IPS-15b (cell line): Measurements from ENCODE around the gene RPS8.

Experiments
- H3K27me3 ChIP-seq: one replicate; pipeline ENCODE4 v1.6.1; 2013; ENCODE audit warnings: low read length; ENCODE audit not compliant: control insufficient read depth, insufficient read depth
- H3K36me3 ChIP-seq: one replicate; pipeline ENCODE4 v1.6.1; 2013; ENCODE audit warnings: low read length; ENCODE audit not compliant: control insufficient read depth, insufficient read depth
- H3K4me1 ChIP-seq: one replicate; pipeline ENCODE4 v1.6.1; 2013; ENCODE audit warnings: mild to moderate bottlenecking, low read length; ENCODE audit not compliant: control insufficient read depth, insufficient read depth
- H3K4me3 ChIP-seq: one replicate; pipeline ENCODE4 v1.5.1; 2013; ENCODE audit warnings: low read depth, low read length
- H3K9ac ChIP-seq: one replicate; pipeline ENCODE4 v1.6.1; 2013; ENCODE audit warnings: low read depth, mild to moderate bottlenecking, low read length
- H3K9me3 ChIP-seq: one replicate; pipeline ENCODE4 v1.6.1; 2013; ENCODE audit warnings: mild to moderate bottlenecking, low read length; ENCODE audit not compliant: control insufficient read depth, insufficient read depth

Gene RPS8

DNA sequence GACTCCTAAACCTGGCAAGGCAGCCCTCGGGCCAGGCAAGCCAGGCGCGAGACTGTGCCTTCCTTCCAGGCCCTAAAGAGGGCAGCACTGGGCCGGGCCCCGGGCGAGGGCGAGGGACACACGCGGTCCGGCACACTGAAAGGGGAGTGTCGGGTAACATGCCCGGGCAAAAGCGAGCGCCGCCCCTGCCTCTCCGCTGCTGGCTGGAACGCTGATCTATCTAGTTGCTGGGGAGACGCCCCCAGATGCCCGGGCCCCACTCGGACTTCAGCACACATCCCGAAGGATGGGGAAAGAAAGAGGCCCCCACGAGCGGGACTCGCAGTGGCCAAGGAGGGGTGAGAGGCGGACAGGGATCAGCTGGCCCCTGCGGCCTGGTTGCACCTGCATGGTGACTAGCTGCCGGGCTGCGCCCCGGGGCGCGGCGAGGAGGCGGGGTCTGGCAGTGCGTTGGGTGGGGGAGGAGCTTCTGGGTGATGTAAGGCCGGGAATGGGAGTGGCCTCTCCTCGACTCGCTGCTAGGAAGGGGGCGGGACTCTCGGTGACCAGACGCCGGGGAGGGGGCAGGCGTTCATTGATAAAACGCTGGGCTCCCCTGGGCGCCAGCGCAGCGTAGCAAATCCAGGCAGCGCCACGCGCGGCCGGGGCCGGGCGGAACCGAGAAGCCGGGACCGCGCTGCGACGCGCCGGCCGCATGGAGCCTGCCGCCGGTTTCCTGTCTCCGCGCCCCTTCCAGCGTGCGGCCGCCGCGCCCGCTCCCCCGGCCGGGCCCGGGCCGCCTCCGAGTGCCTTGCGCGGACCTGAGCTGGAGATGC is 24.6 kb downstream of the RPS8 start, which contains the start of gene PLK3:
Gene PLK3, plus strand, starts transcription at position 608 of the 815 bp plus-strand sequence. Its CDS starts 87 bp downstream, at position 695.
- Histone ChIP-seq H3K27me3 (no peaks in the 10 kb centered on the region), H3K4me1 (no peaks in the 10 kb centered on the region), H3K9ac (peak within 1 kb of the TSS; percentile 83), H3K36me3 (peaks cover 22% of the 10 kb centered on the region), H3K4me3 (peak within 1 kb of the TSS; percentile 68), H3K9me3 (no peaks in the 10 kb centered on the region)

DNA sequence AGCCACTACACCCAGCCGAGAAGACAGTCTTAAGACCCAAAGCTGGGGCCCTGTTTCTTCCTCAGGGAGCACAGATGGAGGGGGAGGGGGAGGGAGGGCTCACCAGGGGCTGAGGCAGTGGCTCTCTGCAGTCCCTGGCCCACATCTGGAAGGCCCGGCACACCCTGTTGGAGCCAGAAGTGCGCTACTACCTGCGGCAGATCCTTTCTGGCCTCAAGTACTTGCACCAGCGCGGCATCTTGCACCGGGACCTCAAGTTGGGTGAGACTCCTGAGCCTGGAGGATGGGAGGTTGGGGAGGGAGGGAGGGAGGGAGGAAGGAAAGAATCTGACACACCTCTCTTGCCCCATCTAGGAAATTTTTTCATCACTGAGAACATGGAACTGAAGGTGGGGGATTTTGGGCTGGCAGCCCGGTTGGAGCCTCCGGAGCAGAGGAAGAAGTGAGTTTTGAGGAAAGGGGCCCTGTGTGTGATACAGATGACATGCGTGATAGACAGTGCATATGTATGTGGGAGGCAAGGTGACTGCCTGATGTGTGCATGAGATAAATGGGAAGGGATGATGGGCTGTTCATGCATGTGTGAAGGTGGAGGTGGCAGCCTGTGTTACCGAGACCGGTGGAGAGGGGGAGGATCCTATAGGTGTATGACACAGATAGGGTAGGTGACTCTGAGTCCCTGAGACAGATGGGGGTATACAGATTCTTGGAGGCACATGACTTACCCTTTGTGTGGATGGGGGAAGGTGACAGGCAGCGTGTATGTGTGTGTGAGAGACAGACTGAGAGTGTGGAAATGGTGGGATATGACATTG is 26.4 kb downstream of the RPS8 start:
- peaks cover under 1% of the 10 kb centered on the region for H3K4me1 ChIP-seq
- H3K4me3 ChIP-seq: no peak overlapping the region

DNA sequence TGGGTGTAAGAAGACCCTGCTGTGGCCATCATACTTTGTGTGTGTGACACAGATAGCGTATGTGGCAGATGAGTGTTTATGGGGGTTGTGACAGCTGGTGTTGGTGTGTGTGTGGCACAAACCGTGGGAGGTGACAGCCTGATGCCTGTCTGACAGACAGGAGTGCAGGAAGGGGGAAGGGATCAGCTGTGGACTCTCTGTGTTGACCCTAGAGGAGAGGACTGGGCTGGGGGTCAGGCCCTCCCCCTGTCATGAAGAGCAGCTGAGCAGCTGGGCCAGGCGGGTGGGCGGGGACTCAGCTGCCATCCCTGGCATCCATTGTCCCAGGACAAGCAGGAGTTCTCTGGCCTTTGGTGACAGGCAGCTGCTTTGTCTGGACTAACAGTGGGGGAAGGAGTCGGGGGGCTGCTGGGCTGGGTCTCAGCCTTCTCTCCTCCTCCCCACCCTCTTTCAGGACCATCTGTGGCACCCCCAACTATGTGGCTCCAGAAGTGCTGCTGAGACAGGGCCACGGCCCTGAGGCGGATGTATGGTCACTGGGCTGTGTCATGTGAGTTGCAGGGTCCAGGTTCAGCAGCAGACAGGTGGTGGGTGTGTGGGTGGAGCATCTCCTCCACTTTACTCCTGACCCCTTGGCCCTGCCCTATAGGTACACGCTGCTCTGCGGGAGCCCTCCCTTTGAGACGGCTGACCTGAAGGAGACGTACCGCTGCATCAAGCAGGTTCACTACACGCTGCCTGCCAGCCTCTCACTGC is 27.1 kb downstream of the RPS8 start:
- H3K4me1 ChIP-seq: peaks cover 6% of the 10 kb centered on the region
- H3K36me3 ChIP-seq: peaks cover 39% of the 10 kb centered on the region
- H3K27me3 ChIP-seq: no peaks in the 10 kb centered on the region
- H3K9ac ChIP-seq: no peak overlapping the region
- no peak overlapping the region for H3K4me3 ChIP-seq
- no peaks in the 10 kb centered on the region for H3K9me3 ChIP-seq

More for the DNA sequence above, 26.4 kb downstream of the RPS8 start:
- H3K9ac ChIP-seq: no peak overlapping the region
- no peaks in the 10 kb centered on the region for H3K27me3 ChIP-seq
- H3K36me3 ChIP-seq: peaks cover 38% of the 10 kb centered on the region
- no peaks in the 10 kb centered on the region for H3K9me3 ChIP-seq

- Histone ChIP-seq H3K4me3 (no peak overlapping the region), H3K4me1 (peaks cover 10% of the 10 kb centered on the region), H3K9ac (no peak overlapping the region), H3K27me3 (no peaks in the 10 kb centered on the region), H3K9me3 (no peaks in the 10 kb centered on the region), H3K36me3 (peaks cover 39% of the 10 kb centered on the region)
Measured at GRCh38 chr1:44803062-44803311, 27.6 kb downstream of the RPS8 start.

DNA sequence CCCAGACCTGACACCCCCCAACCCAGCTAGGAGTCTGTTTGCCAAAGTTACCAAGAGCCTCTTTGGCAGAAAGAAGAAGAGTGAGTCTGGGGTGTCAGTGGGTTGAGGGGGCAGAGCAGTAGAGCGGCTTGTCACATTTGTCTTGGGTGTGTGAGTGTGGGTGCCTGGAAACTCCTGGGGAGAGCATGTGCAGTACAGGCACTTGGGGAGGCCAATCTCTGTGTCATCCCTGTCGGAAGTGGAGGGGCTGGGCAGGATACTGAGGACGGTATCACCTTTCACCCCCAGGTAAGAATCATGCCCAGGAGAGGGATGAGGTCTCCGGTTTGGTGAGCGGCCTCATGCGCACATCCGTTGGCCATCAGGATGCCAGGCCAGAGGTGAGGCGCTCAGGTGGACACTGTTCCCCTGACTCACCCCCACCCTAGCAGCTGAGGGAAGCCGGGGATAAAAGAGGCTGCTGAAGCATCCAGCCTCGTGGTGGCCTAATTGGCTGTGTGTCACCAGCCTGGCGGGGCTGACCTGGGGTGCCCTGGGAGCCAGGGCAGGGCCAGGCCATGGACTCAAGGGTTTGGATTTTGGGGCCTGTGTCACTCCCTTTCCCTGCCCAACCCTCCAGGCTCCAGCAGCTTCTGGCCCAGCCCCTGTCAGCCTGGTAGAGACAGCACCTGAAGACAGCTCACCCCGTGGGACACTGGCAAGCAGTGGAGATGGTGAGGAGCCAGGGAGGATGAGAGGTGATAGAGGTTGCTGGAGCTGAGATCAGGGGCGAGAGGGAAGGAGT is 28.2 kb downstream of the RPS8 start:
- Histone ChIP-seq H3K4me1 (peaks cover 13% of the 10 kb centered on the region), H3K9ac (no peak overlapping the region), H3K4me3 (no peak overlapping the region), H3K9me3 (no peaks in the 10 kb centered on the region), H3K27me3 (no peaks in the 10 kb centered on the region), H3K36me3 (peaks cover 39% of the 10 kb centered on the region)

DNA sequence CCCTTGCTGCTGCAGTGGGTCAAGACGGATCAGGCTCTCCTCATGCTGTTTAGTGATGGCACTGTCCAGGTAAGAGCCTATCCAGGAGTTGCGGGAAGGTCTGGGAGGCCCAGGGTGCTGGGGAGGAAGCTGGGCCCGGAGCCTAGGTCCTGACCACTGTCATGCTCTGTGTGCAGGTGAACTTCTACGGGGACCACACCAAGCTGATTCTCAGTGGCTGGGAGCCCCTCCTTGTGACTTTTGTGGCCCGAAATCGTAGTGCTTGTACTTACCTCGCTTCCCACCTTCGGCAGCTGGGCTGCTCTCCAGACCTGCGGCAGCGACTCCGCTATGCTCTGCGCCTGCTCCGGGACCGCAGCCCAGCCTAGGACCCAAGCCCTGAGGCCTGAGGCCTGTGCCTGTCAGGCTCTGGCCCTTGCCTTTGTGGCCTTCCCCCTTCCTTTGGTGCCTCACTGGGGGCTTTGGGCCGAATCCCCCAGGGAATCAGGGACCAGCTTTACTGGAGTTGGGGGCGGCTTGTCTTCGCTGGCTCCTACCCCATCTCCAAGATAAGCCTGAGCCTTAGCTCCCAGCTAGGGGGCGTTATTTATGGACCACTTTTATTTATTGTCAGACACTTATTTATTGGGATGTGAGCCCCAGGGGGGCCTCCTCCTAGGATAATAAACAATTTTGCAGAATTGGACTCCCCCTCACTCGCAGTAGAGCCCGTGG is 30.1 kb downstream of the RPS8 start:
- H3K9me3 ChIP-seq: no peaks in the 10 kb centered on the region
- no peak overlapping the region for H3K9ac ChIP-seq
- H3K4me1 ChIP-seq: peaks cover 21% of the 10 kb centered on the region
- no peak overlapping the region for H3K4me3 ChIP-seq
- no peaks in the 10 kb centered on the region for H3K27me3 ChIP-seq
- peaks cover 39% of the 10 kb centered on the region for H3K36me3 ChIP-seq

DNA sequence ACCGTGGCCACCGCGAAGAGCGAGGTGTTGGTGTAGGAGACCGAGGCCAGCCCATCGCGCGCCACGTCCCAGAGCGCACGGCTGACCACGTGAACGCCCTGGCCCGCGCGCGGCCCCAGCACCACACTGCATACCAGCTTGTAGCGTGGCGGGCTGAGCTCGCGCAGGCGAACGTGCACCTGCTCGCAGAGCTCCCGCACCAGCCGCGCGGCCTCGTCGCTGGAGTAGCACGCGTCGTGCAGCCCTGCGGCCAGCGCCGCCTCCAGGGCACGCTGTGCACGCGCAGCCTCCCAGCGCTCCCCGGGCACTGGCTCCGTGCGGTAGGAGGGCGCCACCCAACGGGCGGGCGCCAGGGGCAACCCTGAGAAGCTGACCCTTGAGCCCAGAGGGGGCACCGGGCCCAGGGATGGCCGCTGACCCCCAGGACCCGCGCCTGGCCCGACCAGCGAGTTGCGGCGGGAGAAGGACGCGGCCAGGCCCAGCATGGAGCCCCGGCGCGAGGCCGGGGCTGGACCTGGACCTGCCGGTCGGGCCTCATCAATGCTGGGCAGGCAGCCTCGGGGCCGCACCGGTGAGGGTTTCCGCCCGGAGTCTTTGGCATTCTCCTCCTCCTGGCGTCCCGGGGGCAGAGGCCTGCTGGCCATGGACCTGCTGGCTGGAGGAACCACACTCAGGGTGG is 30.8 kb downstream of the RPS8 start:
- H3K9me3 ChIP-seq: no peaks in the 10 kb centered on the region
- no peak overlapping the region for H3K9ac ChIP-seq
- peaks cover 21% of the 10 kb centered on the region for H3K4me1 ChIP-seq
- H3K36me3 ChIP-seq: peaks cover 39% of the 10 kb centered on the region
- no peak overlapping the region for H3K4me3 ChIP-seq
- no peaks in the 10 kb centered on the region for H3K27me3 ChIP-seq

DNA sequence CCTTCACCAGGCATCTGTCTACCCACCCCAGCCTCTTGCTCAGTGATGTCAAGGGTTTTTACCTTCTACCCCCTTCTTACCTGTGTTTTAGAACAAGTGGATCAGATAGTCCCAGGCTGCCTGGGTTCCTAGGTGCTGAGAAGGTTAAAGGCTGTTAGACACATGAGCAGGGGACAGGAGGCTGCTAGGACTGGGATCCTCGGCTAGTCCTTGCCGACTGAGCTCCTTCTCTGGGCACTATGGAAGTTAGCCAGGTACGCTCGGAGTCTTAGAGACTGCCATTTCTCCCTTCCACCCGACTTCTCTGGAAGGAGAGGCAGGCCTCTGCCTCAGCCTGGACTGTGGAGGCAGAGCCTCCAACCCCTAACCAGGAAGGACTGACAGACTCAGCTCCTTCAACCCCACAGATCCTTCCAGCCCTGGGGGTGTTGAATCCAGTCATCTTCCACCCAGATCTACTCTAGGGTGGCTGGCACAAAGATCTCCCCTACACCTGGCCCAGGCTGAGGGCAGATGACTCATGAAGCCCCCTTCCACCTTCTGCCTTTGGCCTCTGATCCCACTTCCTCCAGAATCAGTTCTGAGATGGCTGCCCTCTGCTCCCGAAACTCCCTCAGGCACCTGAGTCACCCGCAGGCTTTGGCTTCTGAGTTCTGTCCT is 31.5 kb downstream of the RPS8 start, which contains the start of gene DYNLT4:
Gene DYNLT4, minus strand, starts transcription at position 648 of the 660 bp plus-strand sequence. CDS start 683 bp downstream, outside the sequence.
- Histone ChIP-seq H3K4me1 (peaks cover 21% of the 10 kb centered on the region), H3K9ac (peak within 1 kb of the TSS; percentile 60), H3K9me3 (no peaks in the 10 kb centered on the region), H3K27me3 (no peaks in the 10 kb centered on the region), H3K36me3 (peaks cover 39% of the 10 kb centered on the region), H3K4me3 (peak within 1 kb of the TSS; percentile 0)

- peak overlapping the region; percentile 0 for H3K4me3 ChIP-seq
Measured at GRCh38 chr1:44807364-44808062, 32.2 kb downstream of the RPS8 start.

More at GRCh38 chr1:44807364-44808062, 32.2 kb downstream of the RPS8 start:
- Histone ChIP-seq H3K4me1 (peaks cover 21% of the 10 kb centered on the region), H3K9me3 (no peaks in the 10 kb centered on the region), H3K27me3 (no peaks in the 10 kb centered on the region), H3K36me3 (peaks cover 39% of the 10 kb centered on the region), H3K9ac (peak overlapping the region; percentile 60)
